ENCODE data around the gene ABLIM3. TPM values are rescaled to one million over a fixed set of nuclear protein-coding genes. Genes with fewer than 3 reads are reported as not detected.

Gene ABLIM3
- total RNA-seq, 3 donors from 2014 or later: 26.3 to 61.9 (median 57.4) TPM

- H3K4me3 ChIP-seq: no peak overlapping the region
Observed at GRCh38 chr5:149108651-149109280, 32.5 kb upstream of the ABLIM3 start.

GRCh38 chr5:149110406-149110805 lies 30.9 kb upstream of the ABLIM3 start:
- Histone ChIP-seq H3K4me3 (no peak overlapping the region), H3K27me3 (no peaks in the 10 kb centered on the region), H3K9me3 (no peaks in the 10 kb centered on the region), H3K36me3 (no peaks in the 10 kb centered on the region), H3K4me1 (no peaks in the 10 kb centered on the region), H3K27ac (no peak overlapping the region)
- intact Hi-C loops (cut with DNase I; ENCODE audit: low total_unique reads): no loop called here
- no peak for DNase-seq (ENCODE audit: low spot score in 2 of 2)
- no peak for TF ChIP-seq POLR2AphosphoS5 (IDR thresholded peaks at IDR 0.05)
- no peak for TF ChIP-seq CTCF (IDR thresholded peaks at IDR 0.05)
- TF ChIP-seq POLR2A (IDR thresholded peaks at IDR 0.05): no peak

More at GRCh38 chr5:149108651-149109280, 32.5 kb upstream of the ABLIM3 start:
- no peak for DNase-seq (ENCODE audit: low spot score in 2 of 2)
- H3K36me3 ChIP-seq: no peaks in the 10 kb centered on the region
- H3K4me1 ChIP-seq: no peaks in the 10 kb centered on the region
- no peak overlapping the region for H3K27ac ChIP-seq
- intact Hi-C loops (cut with DNase I; ENCODE audit: low total_unique reads): no loop called here
- no peak for TF ChIP-seq POLR2AphosphoS5 (IDR thresholded peaks at IDR 0.05)
- TF ChIP-seq CTCF (IDR thresholded peaks at IDR 0.05): no peak
- TF ChIP-seq POLR2A (IDR thresholded peaks at IDR 0.05): no peak
- no peaks in the 10 kb centered on the region for H3K27me3 ChIP-seq
- H3K9me3 ChIP-seq: no peaks in the 10 kb centered on the region

- intact Hi-C loops (cut with DNase I; ENCODE audit: low total_unique reads): no loop called here
- no peaks in the 10 kb centered on the region for H3K9me3 ChIP-seq
Observed at GRCh38 chr5:149113669-149114068, 27.6 kb upstream of the ABLIM3 start.

GRCh38 chr5:149114403-149115312 lies 26.6 kb upstream of the ABLIM3 start:
- DNase-seq (ENCODE audit: low spot score in 2 of 2): peak in 1 of 2 donors; percentile 50
- intact Hi-C loops (cut with DNase I; ENCODE audit: low total_unique reads): no loop called here
- H3K4me3 ChIP-seq: no peak overlapping the region
- peak overlapping the region in 1 of 2 donors; percentile 31 for H3K27ac ChIP-seq
- H3K36me3 ChIP-seq: no peaks in the 10 kb centered on the region
- H3K9me3 ChIP-seq: no peaks in the 10 kb centered on the region
- TF ChIP-seq POLR2A (IDR thresholded peaks at IDR 0.05) (no peak), CTCF (IDR thresholded peaks at IDR 0.05) (peak in 2 of 3 donors; percentile 61 to 75)
- H3K27me3 ChIP-seq: no peaks in the 10 kb centered on the region
- H3K4me1 ChIP-seq: no peaks in the 10 kb centered on the region

More at GRCh38 chr5:149113669-149114068, 27.6 kb upstream of the ABLIM3 start:
- no peak for TF ChIP-seq POLR2A (IDR thresholded peaks at IDR 0.05)
- TF ChIP-seq POLR2AphosphoS5 (IDR thresholded peaks at IDR 0.05): no peak
- no peak for TF ChIP-seq CTCF (IDR thresholded peaks at IDR 0.05)
- H3K36me3 ChIP-seq: no peaks in the 10 kb centered on the region
- H3K27ac ChIP-seq: no peak overlapping the region
- H3K4me3 ChIP-seq: no peak overlapping the region
- no peak for DNase-seq (ENCODE audit: low spot score in 2 of 2)
- H3K4me1 ChIP-seq: no peaks in the 10 kb centered on the region
- no peaks in the 10 kb centered on the region for H3K27me3 ChIP-seq

GRCh38 chr5:149117970-149118369 lies 23.3 kb upstream of the ABLIM3 start:
- Histone ChIP-seq H3K27ac (no peak overlapping the region), H3K4me1 (no peaks in the 10 kb centered on the region), H3K36me3 (no peaks in the 10 kb centered on the region), H3K27me3 (no peaks in the 10 kb centered on the region), H3K4me3 (no peak overlapping the region), H3K9me3 (no peaks in the 10 kb centered on the region)
- no peak for DNase-seq (ENCODE audit: low spot score in 2 of 2)
- TF ChIP-seq CTCF (IDR thresholded peaks at IDR 0.05) (no peak), POLR2AphosphoS5 (IDR thresholded peaks at IDR 0.05) (no peak), POLR2A (IDR thresholded peaks at IDR 0.05) (no peak)
- intact Hi-C loops (cut with DNase I; ENCODE audit: low total_unique reads): no loop called here

Measured in breast epithelium (tissue), 4 donors.